GM12872 (cell line): ENCODE measurements around the gene CEP55.

Experiments used
- TF ChIP-seq, protein P1 (sequence below): IDR thresholded peaks from 3 replicates; pipeline ENCODE4 v1.5.1; 2011; ENCODE audit warnings: low read depth, mild to moderate bottlenecking, low read length, moderate library complexity; ENCODE audit not compliant: insufficient read depth

Gene CEP55

DNA sequence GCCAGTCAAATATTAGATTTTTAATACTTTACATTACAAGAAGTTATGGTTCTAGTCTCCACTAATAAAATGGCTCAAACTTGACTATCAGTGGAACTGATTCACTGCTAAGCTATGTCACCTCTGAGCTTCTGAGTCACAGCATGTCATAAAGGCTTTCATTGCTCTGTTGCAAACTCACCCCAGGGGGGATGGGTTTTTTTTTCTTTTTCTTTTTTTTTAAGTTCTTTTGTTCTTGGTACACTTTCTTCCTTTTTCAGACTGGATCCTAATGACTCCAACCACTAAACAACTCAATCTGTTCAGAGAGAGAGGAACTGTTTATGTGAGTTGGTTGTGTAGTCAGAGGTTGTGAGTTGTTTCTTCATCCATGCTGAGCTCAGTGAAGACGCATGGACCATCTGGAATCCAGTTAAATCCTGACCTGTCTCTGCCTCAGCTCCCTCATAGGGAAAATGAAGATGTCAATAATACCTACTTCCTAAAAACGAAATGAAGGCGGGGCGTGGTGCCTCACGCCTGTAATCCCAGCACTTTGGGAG is 25.2 kb upstream of the CEP55 start:
- TF ChIP-seq, protein P1, sequence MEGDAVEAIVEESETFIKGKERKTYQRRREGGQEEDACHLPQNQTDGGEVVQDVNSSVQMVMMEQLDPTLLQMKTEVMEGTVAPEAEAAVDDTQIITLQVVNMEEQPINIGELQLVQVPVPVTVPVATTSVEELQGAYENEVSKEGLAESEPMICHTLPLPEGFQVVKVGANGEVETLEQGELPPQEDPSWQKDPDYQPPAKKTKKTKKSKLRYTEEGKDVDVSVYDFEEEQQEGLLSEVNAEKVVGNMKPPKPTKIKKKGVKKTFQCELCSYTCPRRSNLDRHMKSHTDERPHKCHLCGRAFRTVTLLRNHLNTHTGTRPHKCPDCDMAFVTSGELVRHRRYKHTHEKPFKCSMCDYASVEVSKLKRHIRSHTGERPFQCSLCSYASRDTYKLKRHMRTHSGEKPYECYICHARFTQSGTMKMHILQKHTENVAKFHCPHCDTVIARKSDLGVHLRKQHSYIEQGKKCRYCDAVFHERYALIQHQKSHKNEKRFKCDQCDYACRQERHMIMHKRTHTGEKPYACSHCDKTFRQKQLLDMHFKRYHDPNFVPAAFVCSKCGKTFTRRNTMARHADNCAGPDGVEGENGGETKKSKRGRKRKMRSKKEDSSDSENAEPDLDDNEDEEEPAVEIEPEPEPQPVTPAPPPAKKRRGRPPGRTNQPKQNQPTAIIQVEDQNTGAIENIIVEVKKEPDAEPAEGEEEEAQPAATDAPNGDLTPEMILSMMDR: no peak

DNA sequence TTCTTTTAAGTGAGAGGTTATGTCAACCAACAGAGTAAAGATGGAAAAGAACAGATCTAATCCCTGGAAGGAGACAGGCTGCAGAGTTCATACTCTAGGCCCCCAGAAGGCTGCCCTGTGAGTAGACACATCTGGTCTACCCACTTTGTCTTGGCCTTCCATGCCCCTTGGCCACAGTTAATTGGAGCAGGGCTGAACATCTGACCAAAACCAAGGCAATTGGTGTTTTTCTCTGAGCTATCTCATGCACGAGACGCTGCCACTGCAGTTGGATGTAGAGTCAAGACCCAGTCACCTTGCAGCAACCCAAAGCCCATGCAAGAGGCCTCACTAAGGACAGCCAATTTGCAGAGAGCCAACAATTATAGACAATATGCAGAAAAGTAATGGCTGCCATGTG is 23.3 kb upstream of the CEP55 start:
- TF ChIP-seq, protein P1: no peak

DNA sequence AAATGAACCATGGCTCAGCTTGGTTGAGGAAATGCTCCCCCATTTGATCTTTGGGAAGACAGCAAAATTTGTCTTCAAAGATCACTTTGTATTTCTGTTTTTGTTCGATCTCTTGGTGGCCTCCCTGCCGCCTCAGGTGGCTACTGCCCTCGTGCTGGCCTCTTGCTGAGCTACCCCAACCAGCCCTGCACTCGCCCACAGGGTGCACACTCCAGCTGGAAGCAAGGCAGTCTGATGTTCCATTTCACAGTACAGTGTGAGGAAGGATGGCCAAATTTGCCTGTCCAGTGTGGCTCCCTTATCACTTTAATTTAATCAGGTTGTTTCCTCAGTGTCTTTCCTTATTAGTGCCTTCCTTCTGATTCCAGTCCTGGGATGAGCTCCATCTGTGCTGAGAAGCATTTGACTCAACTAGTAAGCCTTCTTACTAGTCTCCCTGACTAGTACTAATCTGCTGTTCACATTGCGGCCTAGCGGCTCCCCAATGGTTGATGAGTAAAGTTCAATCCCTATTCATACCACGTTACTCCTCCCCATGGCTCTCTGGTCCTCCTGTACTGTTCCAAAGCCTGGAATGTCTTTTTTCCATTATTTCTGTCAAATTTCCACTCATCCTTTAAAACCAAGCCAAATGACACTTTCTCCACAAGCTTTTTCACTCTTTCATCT is 22.5 kb upstream of the CEP55 start:
- TF ChIP-seq, protein P1: no peak

DNA sequence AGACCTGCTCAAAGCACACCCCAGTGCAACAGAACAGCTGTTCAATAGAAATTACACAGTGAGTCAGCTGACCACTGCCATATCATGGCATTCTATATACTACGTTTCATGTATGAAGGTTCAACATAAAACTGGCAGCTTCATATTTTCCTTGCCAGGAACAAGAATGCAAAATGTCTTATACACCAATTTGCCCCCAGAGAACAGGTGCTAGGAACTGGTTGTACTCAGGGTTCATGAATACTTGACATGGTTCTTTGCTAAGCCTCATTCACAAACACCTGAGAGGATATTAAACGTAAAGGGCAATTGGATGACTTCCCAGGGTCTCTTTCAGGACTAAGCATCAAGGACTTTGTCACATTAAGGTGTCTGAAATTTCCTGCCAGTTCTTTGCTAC is 21.2 kb upstream of the CEP55 start:
- TF ChIP-seq, protein P1: no peak

DNA sequence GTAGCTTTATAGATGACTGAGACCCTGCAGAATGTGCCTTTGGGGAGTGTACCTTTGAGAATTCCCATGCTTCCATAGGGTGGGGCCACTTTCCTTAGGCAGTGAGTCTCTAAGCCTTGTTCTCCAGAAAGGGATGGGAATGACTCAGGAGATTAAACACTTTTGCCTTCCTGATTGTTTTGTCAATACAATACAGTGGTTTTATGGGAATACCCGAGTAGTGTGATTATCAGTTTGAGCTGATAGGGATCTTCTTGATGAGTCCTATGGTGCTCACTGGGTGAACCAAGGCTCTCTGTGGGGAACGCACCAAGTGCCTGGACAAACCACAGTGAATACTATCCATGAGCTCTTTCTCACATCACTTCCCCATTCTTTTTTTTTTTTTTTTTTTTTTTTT is 20.5 kb upstream of the CEP55 start:
- TF ChIP-seq, protein P1: no peak

DNA sequence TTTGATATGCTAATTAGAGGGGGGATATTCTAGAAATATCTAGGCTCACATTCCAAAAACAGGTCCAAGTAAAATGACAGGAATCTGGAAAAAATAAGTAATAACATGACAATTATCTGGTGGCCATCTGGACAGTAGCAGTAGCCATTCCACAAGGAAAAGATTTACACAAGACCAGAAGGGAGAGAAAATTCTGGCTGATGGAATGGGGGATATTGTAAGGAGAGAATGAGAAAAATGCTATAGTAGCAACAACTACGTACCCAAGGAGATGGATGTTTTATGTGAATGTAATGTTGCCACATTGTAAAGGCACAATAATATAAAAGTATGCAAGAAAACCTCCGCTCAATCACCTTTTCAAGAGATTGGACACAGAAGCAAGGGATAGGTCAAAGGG is 19.7 kb upstream of the CEP55 start:
- TF ChIP-seq, protein P1: no peak

DNA sequence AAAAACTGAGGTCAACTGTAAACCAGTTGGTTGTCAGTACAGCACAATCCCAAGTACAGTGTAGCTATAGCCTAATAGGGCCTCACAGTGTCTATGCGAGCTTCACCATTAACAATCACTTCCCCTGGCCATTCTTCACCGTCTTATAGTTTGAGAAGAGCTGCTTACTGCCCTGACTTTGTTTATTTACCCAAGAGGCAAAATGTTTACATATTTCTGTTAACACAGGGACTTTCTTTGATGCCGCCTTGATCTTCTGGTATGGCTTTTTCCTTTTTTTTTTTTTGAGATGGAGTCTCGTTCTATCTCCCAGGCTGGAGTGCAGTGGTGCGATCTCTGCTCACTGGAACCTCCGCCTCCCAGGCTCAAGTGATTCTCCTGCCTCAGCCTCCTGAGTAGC is 17.5 kb upstream of the CEP55 start:
- TF ChIP-seq, protein P1: no peak
